SKM-1 treated with dmso at 0.1 percent for 144 hours (cell line): ENCODE measurements around the gene GSDMA.

Experiments used
- DNase-seq: peaks from one replicate; lab custom pipeline; 2025; ENCODE audit not compliant: unreplicated experiment; lab: John Stamatoyannopoulos, UW

Gene GSDMA

DNA sequence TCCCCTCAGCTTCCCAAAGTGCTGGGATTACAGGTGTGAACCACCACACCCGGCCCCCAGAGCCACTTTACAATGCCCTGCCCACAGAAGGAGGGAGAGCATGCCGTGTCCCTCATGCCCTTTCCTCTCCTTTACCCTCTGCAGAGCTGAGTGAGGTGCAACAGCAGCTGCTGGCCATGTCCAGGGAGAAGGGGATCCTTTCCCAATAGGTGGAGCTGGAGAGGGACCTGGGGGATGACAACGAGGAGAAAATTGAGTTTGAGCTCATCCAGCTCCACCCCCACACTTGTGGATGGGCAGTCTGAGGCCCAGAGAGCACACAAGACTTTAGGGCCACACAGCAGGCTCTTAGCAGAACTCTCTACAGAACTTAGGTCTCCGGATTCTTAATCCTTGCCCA lies 7.9 kb upstream of the GSDMA start:
- DNase-seq = no peak

DNA sequence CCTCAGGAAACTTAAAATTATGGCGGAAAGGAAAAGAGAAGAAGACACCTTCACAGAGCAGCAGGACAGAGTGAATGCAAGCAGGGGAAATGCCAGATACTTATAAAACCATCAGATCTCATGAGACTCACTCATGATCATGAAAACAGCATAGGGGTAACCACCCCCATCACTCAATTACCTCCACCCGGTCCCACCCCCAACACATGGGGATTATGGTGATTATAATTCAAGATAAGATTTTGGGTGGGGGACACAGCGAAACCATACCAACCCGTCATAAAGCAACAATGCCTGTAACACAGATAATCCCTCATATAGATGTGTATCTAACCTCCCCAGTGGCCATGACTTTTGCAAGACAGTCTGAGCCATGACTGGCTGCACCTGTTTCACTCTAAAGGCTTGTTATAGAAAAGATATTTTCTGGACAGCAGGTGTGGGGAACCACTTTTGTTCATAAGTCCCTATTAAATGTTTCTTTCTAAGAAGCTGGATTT lies 7.0 kb upstream of the GSDMA start:
- DNase-seq = no peak

DNA sequence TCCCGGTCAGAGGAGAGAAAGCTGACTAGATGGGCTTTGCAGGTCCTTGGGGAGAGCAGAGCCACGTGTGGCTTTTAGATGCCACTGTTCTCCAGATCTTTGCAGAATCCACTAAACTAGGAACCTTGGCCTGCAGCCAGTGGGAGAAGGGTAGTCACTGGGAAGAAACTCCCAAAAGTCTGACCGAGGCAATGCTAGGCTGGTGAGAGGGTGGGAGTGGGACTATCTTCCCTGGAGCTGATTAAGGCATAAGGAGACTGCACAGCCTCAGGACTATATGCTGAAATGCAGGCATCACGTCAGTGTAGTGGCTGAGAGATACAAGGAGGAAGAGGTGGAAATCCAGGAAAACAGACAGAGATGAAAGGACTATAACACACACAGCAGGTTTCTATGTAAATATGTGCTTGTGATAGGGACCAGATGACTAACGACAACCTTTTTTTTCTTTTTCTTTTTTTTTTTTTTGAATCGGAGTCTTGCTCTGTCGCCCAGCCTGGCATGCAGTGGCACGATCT lies 2.2 kb upstream of the GSDMA start:
- DNase-seq = no peak

DNA sequence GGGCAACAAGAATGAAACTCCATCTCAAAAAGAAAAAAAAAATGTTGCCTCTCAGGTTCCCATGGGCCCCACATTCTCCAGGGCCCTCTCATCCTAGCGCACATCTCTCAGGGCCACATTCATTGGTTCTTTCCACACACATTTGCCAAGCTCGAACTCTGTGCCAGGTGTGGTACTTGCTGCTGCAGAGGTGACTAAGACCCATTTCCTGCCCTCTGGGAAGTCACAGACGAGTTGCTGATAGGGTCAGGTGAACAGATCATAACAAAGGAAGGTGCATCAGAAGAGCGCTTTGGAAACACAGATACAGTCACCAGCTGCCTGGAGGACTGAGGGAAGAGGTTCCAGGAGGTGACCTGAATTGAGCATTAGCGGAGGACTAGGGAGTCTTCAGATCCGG lies 1.0 kb downstream of the GSDMA start:
- DNase-seq = no peak

DNA sequence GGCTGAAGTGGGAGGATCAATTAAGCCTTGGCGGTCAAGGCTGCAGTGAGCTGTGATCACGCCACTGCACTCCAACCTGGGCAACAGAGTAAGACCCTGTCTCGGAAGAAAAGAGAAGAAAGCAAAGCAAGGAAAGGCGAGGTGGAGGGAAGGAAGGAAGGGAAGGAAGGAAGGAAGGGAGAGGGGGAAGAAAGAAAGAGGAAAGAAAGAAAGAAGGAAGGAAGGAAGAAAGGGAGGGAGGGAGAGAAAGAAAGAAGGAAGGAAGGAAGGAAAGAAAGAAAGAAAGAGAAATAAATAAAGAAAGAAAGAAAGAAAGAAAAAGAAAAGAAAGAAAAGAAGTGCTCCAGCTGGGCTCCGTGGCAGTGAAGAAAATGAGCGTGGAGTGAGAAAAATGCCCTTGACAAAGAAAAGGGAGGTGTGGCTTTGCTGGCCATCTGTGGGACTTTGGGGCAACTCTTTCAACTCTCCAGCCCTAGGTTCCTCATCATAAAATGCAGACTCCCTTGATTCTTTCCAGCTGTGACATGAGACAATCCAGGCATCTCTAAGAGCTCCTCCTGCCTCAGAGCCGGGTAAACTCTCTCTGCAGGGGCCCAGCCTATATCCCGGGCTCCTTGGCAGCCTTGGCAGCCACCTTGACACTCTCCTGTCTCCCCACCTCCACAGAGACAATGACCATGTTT lies 2.4 kb downstream of the GSDMA start:
- no peak for DNase-seq

DNA sequence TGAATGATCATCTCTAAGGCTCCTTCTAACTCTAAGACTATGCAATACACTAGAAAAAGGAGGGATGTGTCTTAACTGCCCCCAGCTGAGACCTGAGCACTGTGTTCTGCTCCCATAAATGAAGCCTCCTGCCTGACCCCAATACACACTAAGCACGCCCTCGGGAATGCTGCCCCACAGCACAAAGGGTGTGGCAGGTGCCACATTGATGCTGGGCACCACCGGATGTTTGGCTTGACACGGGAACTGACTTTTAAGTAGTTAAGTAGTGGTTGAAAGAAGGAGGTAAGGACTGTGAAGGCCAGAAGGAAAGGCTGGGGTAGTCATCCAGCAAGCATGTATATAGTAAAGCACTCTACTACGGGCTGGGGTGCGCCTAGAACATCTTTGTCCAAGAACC lies 4.0 kb downstream of the GSDMA start:
- DNase-seq = no peak

DNA sequence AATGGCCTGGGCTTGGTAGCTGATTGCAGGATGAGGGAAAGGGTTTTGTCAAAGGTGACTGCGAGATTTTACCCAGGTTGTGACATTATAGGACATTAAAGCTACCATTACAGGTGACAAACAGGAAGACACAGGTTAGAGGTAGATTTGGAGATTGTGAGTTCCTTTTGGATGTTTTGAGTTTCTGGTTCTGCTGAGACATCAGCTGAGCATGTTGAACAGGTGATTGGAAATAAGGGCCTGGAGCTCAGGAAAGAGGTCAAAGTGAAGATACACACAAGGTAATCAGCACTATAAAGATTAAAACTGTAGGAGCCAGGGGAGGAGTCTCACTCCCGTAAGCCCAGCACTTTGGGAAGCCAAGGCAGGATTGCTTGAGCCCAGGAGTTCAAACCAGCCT lies 6.0 kb downstream of the GSDMA start:
- no peak for DNase-seq

DNA sequence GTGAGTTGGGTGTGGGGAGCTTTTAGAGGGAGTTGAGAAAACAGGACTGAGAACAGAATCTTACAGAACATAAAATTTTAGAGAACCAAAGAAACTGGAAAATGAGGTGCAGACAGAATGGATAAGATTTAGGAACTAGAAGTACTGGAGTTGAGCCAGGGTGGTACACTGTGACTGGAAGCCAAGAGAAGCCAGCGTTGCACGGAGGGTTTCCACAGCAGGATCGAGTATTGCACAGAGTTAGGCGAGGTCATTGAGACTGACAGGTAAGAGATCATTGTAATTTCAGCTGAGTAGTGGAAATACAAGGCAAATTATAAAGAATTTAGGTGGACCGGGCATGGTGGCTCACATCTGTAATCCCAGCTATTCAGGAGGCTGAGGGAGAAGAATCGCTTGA lies 6.6 kb downstream of the GSDMA start:
- DNase-seq = no peak

DNA sequence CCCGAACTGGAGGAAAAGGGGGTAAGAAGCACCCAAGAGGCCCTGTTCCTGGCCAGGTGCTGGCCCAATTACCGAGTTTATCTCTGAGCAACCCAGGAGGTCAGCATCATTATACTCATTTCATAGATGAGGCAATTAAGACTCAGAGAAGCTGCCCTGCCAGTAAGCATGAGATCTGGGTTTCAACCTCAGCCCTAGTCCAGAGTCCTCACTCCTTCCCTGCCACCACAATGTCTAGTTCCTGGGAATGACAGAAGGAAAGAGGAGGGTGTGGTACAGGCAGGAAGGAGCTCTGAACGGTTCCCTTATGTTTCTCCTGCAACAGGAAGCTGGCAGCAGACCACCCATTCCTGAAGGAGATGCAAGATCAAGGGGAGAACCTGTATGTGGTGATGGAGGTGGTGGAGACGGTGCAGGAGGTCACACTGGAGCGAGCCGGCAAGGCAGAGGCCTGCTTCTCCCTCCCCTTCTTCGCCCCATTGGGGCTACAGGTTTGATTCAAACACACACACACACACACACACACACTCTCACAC lies 7.4 kb downstream of the GSDMA start:
- DNase-seq = no peak

DNA sequence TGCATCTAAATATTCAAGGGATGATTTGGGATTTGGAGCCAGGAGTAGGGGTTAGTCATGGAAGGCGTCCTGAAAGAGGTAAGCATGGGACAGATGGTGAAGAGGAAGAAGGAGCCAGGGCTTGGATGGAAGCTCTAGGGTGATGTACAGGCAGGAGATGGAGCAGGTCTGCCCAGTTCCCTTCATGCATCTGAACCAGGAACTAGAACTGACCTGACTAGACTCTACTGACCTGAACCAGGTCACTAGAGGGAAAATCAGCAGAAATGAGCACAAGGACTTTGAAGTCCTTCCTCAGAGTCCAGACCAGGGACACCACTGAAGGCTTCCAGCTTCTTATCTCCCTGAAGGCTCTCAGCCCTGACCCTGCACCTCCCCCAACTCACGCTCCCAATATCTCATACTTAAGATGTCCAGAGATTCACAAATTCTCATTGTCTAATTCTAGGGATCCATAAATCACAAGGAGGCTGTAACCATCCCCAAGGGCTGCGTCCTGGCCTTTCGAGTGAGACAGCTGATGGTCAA lies 8.3 kb downstream of the GSDMA start:
- no peak for DNase-seq

DNA sequence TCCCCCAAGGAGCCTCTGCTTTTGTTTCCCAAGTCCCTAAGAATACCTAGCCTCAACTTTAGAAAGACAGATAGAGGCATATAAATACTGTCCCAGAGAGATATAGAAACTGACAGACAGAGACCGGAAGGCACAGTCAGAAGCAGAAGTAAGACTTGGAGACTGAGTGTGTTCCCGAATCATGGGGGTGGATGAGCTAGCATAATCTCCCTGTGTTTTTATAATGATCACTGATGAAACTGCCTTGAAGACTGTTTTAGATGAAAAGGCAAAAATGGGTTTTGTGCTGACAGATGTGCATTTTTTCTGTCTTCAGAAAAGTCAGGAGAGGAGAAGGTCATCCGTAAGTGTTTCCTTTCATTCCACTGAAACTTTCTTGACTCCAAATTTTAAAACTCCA lies 9.5 kb downstream of the GSDMA start:
- DNase-seq = peak; percentile 14

DNA sequence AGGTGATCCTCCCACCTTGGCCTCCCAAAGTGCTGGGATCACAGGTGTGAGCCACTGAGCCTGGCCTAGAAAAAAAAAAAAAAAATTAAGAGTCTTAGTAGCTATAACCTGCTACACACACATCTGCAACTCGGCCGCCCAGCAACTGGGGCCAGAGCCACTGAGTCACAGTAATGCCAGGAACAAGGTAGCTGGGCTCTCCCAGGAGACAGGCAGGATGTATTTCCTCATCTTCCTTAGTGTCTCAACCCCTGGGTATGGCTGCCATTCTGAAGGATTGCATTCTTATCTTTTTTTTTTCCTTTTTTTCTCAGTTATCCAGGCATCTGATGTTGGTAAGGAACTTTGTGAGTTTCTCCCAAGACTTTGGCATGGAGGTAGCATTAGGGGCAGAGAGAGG lies 10.7 kb downstream of the GSDMA start:
- DNase-seq = no peak

DNA sequence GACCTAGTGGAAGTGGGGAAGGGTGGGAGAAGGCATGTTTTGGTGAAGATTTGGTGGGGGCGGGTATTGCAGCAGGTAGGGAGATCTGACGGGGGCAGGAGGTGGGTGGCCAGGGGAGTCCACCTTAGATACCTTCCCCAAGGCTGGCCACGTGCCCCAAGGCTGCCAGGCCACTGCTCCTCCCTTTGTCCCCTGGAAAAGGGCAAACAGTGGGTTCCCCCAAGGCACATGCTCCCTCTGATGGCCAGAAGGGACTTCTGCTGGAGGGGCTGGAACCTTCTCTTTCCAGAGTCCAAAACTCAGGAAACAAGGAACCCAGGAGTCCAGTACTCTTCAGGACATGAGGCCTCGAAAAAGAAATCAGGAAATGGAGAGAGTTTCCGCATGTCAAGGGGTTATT lies 11.6 kb downstream of the GSDMA start:
- DNase-seq = no peak

DNA sequence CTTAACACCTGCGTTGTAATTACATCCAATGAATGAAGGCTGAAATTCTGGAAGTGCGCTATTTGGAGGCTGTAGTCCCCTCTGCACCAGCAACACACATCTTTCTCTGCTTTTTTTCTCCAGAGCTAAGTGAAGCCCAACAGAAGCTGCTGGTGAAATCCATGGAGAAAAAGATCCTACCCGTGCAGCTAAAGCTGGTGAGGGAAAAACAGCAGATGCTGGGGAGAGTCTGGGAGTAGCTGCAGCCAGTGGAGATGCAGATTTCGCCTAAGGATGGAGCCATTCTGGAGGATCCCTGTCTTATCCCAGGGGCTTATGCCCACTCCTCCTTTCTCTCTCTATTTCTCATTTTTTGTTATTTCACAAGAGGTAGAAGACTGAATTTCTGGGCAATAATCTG lies 13.0 kb downstream of the GSDMA start:
- no peak for DNase-seq

DNA sequence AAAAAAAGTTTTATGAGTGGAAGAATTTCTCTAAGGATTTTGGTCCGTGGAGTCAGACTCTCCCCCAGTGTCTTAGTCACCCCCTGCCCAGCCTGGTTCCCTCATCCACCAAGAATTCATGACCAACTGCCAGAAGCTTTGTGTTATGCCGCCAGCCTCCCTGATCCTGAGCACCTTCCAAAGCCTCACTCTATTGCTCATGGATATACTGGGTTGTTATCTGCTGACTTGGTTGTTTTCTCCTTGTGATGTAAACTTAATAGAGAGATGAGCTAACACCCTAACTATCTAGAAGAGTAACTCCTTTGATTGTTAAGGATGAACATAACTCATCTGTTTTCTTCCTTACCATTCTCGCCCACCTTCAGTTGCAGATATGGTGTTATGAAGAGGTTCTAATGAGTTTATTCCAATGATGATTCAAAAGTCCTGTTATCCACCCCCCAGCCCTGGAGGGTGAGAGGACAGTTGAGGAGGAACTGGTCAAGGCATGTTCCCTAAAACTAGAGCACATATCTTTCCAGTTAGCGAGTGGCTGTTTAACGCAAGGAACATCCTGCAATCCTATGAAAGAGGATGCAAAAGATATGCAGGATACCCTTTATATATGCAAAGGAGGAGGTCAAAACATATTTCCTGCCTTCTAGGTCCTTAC lies 16.3 kb downstream of the GSDMA start:
- DNase-seq = no peak

DNA sequence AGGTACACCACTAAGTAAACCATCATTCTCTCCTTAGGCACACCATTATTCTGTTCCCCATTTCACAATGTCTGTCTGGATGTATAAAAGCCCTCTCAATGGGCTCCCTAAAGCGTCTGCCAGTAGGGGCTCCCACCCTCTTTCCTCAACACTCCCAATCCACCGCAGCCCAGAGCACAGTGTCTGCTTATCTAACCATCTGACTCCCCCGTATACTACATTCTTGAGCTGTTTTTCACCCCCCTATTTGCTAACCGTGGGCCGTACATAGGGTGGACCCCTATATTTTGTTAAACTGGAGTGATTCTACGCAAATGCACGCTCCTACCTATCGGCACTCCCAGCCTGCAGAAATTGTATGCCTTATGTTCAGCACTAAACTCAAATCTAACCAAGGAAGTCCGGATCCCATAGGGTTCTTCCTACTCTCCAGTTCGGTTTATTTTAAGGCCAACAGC lies 17.1 kb downstream of the GSDMA start:
- peak; percentile 73 for DNase-seq

DNA sequence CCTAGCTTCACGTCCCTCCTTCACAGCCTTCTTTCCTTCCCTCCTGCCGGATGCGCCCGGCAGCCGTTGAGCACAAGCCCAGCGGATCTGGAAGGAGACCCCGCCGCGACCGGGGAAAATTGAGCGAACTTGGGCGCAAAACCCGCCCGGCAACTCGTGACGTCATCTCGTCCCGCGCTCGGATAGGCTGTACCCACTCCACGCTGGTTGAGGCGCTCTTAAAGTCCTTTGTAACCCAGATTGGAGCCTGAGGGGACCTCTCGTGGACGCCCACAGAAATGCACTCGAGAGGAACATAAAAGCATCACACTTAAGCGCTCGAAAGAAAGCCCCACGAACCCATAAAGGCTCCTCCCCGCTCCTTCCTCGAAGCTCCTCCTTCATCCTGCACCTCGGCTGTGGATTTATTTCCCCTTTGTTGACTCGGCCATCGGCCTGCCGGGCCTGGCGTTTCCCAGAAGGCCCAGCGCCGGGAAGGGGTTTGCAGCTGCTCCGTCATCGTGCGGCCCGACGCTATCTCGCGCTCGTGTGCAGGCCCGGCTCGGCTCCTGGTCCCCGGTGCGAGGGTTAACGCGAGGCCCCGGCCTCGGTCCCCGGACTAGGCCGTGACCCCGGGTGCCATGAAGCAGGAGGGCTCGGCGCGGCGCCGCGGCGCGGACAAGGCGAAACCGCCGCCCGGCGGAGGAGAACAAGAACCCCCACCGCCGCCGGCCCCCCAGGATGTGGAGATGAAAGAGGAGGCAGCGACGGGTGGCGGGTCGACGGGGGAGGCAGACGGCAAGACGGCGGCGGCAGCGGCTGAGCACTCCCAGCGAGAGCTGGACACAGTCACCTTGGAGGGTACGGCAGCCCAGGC lies 17.8 kb downstream of the GSDMA start, which contains the start of gene PSMD3:
PSMD3 (plus strand) TSS at position 457 of the 856 bp plus-strand sequence; CDS start at position 621, 164 bp downstream.
- DNase-seq = peak; percentile 100

DNA sequence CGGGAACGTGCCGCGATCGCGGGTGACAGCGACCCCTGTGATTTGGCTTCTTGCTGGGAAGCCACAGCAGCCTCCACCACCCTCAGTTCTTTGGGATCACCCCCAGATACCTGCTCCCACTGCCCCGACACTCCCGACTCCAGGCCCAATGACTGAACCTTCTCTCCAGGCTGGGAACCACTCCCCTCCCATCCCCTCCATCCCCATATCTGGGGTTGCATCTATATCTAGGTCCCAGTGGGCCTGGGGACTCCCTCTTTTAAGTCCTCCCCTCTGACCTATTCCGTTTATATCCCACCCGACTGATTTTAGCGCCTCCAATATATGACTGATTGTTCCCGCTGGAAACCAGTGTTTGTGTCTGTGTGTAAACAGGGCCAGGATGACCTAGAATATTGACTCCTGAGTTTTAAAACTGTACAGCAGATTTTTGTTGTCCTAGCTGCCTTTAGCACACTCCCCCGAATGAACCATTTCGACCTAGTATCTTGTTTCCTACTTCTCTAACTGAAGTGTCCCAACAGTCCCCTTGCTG lies 18.5 kb downstream of the GSDMA start:
- DNase-seq = no peak

DNA sequence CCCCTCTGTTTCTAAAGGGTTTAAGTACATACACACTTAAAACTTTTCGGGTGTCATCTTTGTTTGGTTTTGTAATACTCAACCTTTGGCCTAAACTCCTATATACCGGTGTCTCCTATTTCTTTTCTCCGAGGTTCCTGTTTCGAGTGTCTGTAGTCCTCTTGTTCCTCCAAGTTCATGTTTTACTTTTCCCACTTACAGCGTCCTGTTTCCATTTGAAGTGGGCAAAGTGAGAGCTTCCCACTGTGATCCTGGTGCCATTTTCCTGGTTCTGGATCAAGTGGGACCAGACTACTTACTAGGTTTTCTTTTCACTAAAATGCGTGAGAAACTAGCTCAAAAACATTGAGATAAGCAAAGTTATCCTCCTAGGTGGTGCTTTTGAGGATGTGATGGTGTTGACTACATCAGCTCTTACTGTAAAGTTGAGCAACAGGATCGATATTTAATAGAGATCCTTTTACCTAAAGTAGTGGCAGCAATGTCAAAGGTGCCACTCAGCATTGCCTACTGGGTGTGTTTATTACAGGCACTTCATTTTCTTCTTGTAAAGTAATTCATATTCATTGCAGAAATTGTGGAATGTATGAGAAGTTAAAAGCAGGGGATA lies 19.1 kb downstream of the GSDMA start:
- no peak for DNase-seq

DNA sequence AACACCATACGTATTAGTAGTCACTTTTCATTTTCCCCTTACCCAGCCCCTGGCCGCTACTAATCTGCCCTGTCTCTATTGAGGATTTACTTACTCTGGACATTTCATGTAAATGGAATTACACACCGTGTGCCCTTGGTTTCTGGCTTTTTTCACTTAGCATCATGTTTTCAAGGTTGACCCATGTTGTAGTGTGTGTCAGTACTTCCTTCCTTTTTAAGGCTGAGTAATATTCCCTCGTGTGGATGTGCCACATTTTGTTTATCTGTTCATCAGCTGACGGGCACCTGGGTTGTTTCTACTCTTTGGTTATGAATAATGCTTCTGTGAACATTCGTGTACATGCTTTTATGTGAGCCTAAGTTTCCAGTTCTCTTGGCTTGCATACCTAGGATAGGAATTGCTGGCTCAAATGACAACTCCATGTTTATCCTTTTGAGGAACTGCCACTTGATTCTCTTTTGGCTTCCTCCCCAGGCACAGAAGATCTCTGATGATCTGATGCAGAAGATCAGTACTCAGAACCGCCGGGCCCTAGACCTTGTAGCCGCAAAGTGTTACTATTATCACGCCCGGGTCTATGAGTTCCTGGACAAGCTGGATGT lies 25.5 kb downstream of the GSDMA start:
- no peak for DNase-seq
